H9 (cell line): ENCODE results near the gene KBTBD12. TPM values are rescaled to one million over a fixed set of nuclear protein-coding genes. Genes with fewer than 3 reads are reported as not detected.

Experiments
- DNase-seq: peaks from one replicate; pipeline ENCODE4 v3.0.0-alpha.2; 2017
- H2AFZ ChIP-seq: one replicate; pipeline ENCODE4 v1.6.1; 2013; ENCODE audit warnings: mild to moderate bottlenecking, low read length, control low read depth, moderate library complexity
- H2AK5ac ChIP-seq: 2 replicates; pipeline ENCODE4 v1.6.1; 2013; ENCODE audit warnings: low read length, control low read depth, mixed read lengths; ENCODE audit not compliant: insufficient read length
- H2BK120ac ChIP-seq: one replicate; pipeline ENCODE4 v1.6.1; 2013; ENCODE audit warnings: low read depth, mild to moderate bottlenecking, low read length, control low read depth, inconsistent platforms; ENCODE audit not compliant: poor library complexity, severe bottlenecking
- H2BK12ac ChIP-seq: 2 replicates; pipeline ENCODE4 v1.6.1; 2013; ENCODE audit warnings: low read length, control low read depth, mixed read lengths, low read depth; ENCODE audit not compliant: insufficient read length
- H2BK15ac ChIP-seq: 2 replicates; pipeline ENCODE4 v1.6.1; 2013; ENCODE audit warnings: low read depth, low read length, control low read depth
- H2BK20ac ChIP-seq: one replicate; pipeline ENCODE4 v1.6.1; 2013; ENCODE audit warnings: low read depth, mild to moderate bottlenecking, low read length, control low read depth, inconsistent platforms; ENCODE audit not compliant: poor library complexity, severe bottlenecking
- H2BK5ac ChIP-seq: 2 replicates; pipeline ENCODE4 v1.6.1; 2013; ENCODE audit warnings: low read length, control low read depth, mixed read lengths; ENCODE audit not compliant: insufficient read length
- H3K14ac ChIP-seq: 2 replicates; pipeline ENCODE4 v1.6.1; 2013; ENCODE audit warnings: low read length, control low read depth; ENCODE audit not compliant: insufficient read depth
- H3K18ac ChIP-seq: 2 replicates; pipeline ENCODE4 v1.6.1; 2013; ENCODE audit warnings: low read depth, mild to moderate bottlenecking, mixed read lengths, low read length, control low read depth; ENCODE audit not compliant: insufficient read length
- H3K23ac ChIP-seq: 2 replicates; pipeline ENCODE4 v1.6.1; 2013; ENCODE audit warnings: low read length, control low read depth, mixed read lengths, low read depth; ENCODE audit not compliant: insufficient read length
- H3K23me2 ChIP-seq: 2 replicates; pipeline ENCODE4 v1.6.1; 2013; ENCODE audit warnings: low read depth, mild to moderate bottlenecking, mixed read lengths, low read length, control low read depth; ENCODE audit not compliant: insufficient read length, poor library complexity, severe bottlenecking
- H3K27ac ChIP-seq: 2 replicates; pipeline ENCODE4 v1.5.1; 2013; ENCODE audit warnings: low read length, control low read depth, mixed read lengths, low read depth; ENCODE audit not compliant: insufficient read length
- H3K27me3 ChIP-seq: 2 replicates; pipeline ENCODE4 v1.6.1; 2013; ENCODE audit warnings: low read length, control low read depth, inconsistent platforms; ENCODE audit not compliant: insufficient read depth
- H3K4ac ChIP-seq: 2 replicates; pipeline ENCODE4 v1.6.1; 2013; ENCODE audit warnings: low read depth, mild to moderate bottlenecking, control low read depth, inconsistent platforms, low read length, moderate library complexity
- H3K4me1 ChIP-seq: 2 replicates; pipeline ENCODE4 v1.6.1; 2013; ENCODE audit warnings: low read length, control low read depth, inconsistent platforms; ENCODE audit not compliant: insufficient read depth
- H3K4me2 ChIP-seq: 2 replicates; pipeline ENCODE4 v1.6.1; 2013; ENCODE audit warnings: low read length, control low read depth, mixed read lengths; ENCODE audit not compliant: insufficient read length, insufficient read depth
- H3K56ac ChIP-seq: 2 replicates; pipeline ENCODE4 v1.6.1; 2013; ENCODE audit warnings: low read depth, mild to moderate bottlenecking, mixed read lengths, low read length, control low read depth; ENCODE audit not compliant: insufficient read length
- H3K79me1 ChIP-seq: 2 replicates; pipeline ENCODE4 v1.6.1; 2013; ENCODE audit warnings: low read depth, mild to moderate bottlenecking, moderate library complexity, low read length, control low read depth, inconsistent platforms; ENCODE audit not compliant: insufficient read depth, poor library complexity, severe bottlenecking
- H3K79me2 ChIP-seq: 2 replicates; pipeline ENCODE4 v1.6.1; 2013; ENCODE audit warnings: low read length, control low read depth, inconsistent platforms; ENCODE audit not compliant: insufficient read depth
- H3K9ac ChIP-seq: 2 replicates; pipeline ENCODE4 v1.6.1; 2013; ENCODE audit warnings: low read length, control low read depth, mixed read lengths; ENCODE audit not compliant: insufficient read length; ENCODE audit errors: extremely low read depth
- H3K9me3 ChIP-seq: one replicate; pipeline ENCODE4 v1.6.1; 2013; ENCODE audit warnings: low read depth, low read length, inconsistent platforms; ENCODE audit not compliant: control insufficient read depth
- H3T11ph ChIP-seq: one replicate; pipeline ENCODE4 v1.6.1; 2013; ENCODE audit warnings: mild to moderate bottlenecking, low read length, control low read depth, inconsistent platforms
- H4K20me1 ChIP-seq: one replicate; pipeline ENCODE4 v1.6.1; 2013; ENCODE audit not compliant: control insufficient read depth, insufficient read length, insufficient read depth
- H4K5ac ChIP-seq: 2 replicates; pipeline ENCODE4 v1.6.1; 2013; ENCODE audit warnings: low read depth, mild to moderate bottlenecking, mixed read lengths, low read length, control low read depth; ENCODE audit not compliant: insufficient read length
- H4K8ac ChIP-seq: replicated peaks from 2 replicates; pipeline ENCODE4 v1.6.1; 2013; ENCODE audit warnings: low read length, control low read depth, mixed read lengths, low read depth; ENCODE audit not compliant: insufficient read length
- H4K91ac ChIP-seq: 2 replicates; pipeline ENCODE4 v1.6.1; 2013; ENCODE audit warnings: low read depth, mild to moderate bottlenecking, moderate library complexity, mixed read lengths, low read length, control low read depth; ENCODE audit not compliant: insufficient read length
- H3K27ac Mint-ChIP-seq, 3 experiments: 2 replicates in 2 of 3; 3 replicates in 1 of 3; pipeline ENCODE4 v1.8.0; 2020 to 2021; ENCODE audit warnings: mixed read lengths in 3 of 3, mild to moderate bottlenecking in 1 of 3, moderate library complexity in 1 of 3
- H3K27me3 Mint-ChIP-seq: 2 replicates; pipeline ENCODE4 v1.8.0; 2021; ENCODE audit warnings: low read depth, mild to moderate bottlenecking, moderate library complexity, mixed read lengths
- H3K36me3 Mint-ChIP-seq, 3 experiments: 2 replicates in 2 of 3; 3 replicates in 1 of 3; pipeline ENCODE4 v1.8.0; 2020 to 2021; ENCODE audit warnings: low read depth in 3 of 3, mixed read lengths in 3 of 3; ENCODE audit not compliant: insufficient read depth in 1 of 3
- H3K4me1 Mint-ChIP-seq, 2 experiments: 2 replicates each; pipeline ENCODE4 v1.8.0; 2020; ENCODE audit warnings: mixed read lengths in 2 of 2
- H3K4me3 Mint-ChIP-seq, 2 experiments: 2 replicates in 1 of 2; 3 replicates in 1 of 2; pipeline ENCODE4 v1.8.0; 2020 to 2021; ENCODE audit warnings: mild to moderate bottlenecking in 2 of 2, mixed read lengths in 2 of 2, moderate library complexity in 1 of 2
- H3K9me3 Mint-ChIP-seq, 2 experiments: 2 replicates in 1 of 2; 3 replicates in 1 of 2; pipeline ENCODE4 v1.8.0; 2020; ENCODE audit warnings: mild to moderate bottlenecking in 2 of 2, mixed read lengths in 2 of 2, moderate library complexity in 1 of 2
- CTCF ChIP-seq: fragments of 200-600 bp; sonication (generic); conservative IDR thresholded peaks from 3 replicates; pipeline ENCODE4 v1.8.0; 2021; ENCODE audit warnings: antibody characterized with exemption, mild to moderate bottlenecking
- WGBS: extraction: QIAGEN DNeasy Blood & Tissue Kit; methylation state at CpG from one replicate; pipeline ENCODE4 v1.1.7; 2013; ENCODE audit warnings: missing lambda C conversion rate, low lambda C conversion rate, mixed read lengths; ENCODE audit not compliant: insufficient read length; ENCODE audit errors: extremely low coverage; 5-methylcytosine and 5-hydroxymethylcytosine counted together
- total RNA-seq: library from RNA; stranded (reverse); gene quantifications from 2 replicates; pipeline ENCODE4 v1.2.1, GENCODE V29; 2021

Gene KBTBD12
- total RNA-seq, 1 experiment from 2014 or later, result not detected

DNA sequence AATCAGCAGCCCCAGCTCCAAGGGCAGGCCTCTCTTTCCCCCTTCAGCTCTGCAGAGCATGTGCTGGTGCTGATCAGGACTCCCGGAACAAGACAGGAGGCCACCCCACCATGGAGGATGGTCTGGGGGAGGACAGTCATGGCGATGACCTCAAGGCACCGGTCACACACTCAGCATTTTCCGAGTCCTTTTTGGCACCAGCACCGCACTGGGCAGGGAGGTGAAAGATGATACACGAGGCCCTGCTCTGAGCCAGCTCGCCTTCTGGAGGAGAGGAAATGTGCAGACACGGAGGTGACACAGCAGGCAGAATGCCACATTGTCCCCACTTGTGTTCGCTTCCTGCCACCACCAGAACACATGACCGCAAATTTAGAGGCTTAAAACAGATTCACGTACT lies 75.4 kb downstream of the KBTBD12 start:
- Histone ChIP-seq H2AK5ac (no peak overlapping the region), H3K56ac (no peak overlapping the region), H3K27ac (no peak overlapping the region), H3K27me3 (no peaks in the 10 kb centered on the region), H3K14ac (no peak overlapping the region), H2BK20ac (no peak overlapping the region), H2BK5ac (no peak overlapping the region), H3K18ac (no peak overlapping the region), H4K5ac (no peak overlapping the region), H3K79me2 (no peaks in the 10 kb centered on the region), H3K9ac (no peak overlapping the region), H3K79me1 (no peaks in the 10 kb centered on the region), H3K9me3 (no peaks in the 10 kb centered on the region), H3K23me2 (no peaks in the 10 kb centered on the region), H3K4me1 (no peaks in the 10 kb centered on the region), H3K4ac (no peak overlapping the region), H4K91ac (no peak overlapping the region), H2BK15ac (no peak overlapping the region), H2BK120ac (no peak overlapping the region), H3K23ac (no peak overlapping the region), H2AFZ (no peak overlapping the region), H4K8ac (no peak overlapping the region), H2BK12ac (no peak overlapping the region), H3K4me2 (no peak overlapping the region), H3T11ph (no peak overlapping the region), H4K20me1 (no peaks in the 10 kb centered on the region)
- H3K27ac Mint-ChIP-seq, result no peak overlapping the region
- no peak overlapping the region for H3K4me3 Mint-ChIP-seq
- no peak for DNase-seq
- no CpG with 5 or more reads among the region's 11 CpGs for WGBS
- TF ChIP-seq CTCF, result no peak
- no peaks in the 10 kb centered on the region for H3K9me3 Mint-ChIP-seq
- H3K27me3 Mint-ChIP-seq, result peaks cover 70% of the 10 kb centered on the region
- H3K4me1 Mint-ChIP-seq, result peaks cover 4 to 7% of the 10 kb centered on the region in 2 experiments; a peak in 3 of 4 replicates
- no peaks in the 10 kb centered on the region; a peak in 1 of 7 replicates for H3K36me3 Mint-ChIP-seq
